ENCODE results near the gene TXNL4B. TPM values are rescaled to one million over a fixed set of nuclear protein-coding genes. Genes with fewer than 3 reads are reported as not detected.

The TXNL4B gene
- total and polyA plus RNA-seq, 4 donors = 5.0 to 11.6 (median 7.5) TPM

DNA sequence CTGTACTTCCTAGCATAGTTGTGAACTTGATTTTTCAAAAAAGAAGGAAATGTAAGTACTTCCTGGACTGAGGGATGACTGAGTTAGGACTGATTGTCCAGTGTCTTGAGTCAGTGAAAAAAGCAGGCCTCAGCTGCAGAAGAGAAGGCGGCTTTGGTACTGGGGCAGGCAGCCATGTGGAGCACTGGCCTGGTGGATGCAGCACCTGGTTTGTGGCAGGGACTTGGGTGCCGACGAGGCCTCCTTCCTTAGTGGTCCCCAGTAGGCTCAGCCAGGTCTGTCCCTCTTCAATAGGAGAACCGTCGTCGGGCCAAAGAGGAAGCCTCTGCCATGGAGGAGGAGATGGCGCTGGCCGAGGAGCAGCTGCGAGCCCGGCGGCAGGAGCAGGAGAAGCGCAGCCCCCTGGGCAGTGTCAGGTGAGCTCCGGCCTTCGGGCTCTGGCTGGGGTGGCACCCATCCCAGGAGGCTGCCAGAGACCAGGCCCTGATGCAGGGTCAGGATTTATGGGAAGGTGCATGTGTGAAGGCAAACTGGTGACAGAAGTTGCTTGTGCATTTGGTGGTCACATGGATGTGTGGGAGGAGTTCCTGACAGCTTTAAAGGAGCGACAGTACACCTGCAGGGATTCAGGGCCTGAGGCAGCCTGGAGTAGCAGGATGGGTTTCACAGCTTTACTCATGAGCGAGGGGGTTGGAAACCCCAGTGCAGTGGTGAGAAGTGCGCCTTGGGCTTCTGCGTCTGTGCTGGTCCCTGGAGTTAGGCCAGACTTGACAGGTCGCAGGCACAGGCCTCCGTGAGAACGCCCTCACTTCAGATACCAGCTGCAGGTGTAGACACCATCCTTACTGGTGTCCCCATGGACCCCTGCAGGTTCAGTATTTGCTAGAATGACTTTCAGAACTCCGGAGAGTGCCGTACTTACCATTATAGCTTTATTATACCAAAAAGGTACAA, 17.5 kb upstream of the TXNL4B start (continued):
- TF ChIP-seq, protein P1, sequence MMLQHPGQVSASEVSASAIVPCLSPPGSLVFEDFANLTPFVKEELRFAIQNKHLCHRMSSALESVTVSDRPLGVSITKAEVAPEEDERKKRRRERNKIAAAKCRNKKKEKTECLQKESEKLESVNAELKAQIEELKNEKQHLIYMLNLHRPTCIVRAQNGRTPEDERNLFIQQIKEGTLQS (IDR thresholded peaks at IDR 0.05) = no peak
- TF ChIP-seq, protein P2, sequence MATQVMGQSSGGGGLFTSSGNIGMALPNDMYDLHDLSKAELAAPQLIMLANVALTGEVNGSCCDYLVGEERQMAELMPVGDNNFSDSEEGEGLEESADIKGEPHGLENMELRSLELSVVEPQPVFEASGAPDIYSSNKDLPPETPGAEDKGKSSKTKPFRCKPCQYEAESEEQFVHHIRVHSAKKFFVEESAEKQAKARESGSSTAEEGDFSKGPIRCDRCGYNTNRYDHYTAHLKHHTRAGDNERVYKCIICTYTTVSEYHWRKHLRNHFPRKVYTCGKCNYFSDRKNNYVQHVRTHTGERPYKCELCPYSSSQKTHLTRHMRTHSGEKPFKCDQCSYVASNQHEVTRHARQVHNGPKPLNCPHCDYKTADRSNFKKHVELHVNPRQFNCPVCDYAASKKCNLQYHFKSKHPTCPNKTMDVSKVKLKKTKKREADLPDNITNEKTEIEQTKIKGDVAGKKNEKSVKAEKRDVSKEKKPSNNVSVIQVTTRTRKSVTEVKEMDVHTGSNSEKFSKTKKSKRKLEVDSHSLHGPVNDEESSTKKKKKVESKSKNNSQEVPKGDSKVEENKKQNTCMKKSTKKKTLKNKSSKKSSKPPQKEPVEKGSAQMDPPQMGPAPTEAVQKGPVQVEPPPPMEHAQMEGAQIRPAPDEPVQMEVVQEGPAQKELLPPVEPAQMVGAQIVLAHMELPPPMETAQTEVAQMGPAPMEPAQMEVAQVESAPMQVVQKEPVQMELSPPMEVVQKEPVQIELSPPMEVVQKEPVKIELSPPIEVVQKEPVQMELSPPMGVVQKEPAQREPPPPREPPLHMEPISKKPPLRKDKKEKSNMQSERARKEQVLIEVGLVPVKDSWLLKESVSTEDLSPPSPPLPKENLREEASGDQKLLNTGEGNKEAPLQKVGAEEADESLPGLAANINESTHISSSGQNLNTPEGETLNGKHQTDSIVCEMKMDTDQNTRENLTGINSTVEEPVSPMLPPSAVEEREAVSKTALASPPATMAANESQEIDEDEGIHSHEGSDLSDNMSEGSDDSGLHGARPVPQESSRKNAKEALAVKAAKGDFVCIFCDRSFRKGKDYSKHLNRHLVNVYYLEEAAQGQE (IDR thresholded peaks at IDR 0.05) = no peak

DNA sequence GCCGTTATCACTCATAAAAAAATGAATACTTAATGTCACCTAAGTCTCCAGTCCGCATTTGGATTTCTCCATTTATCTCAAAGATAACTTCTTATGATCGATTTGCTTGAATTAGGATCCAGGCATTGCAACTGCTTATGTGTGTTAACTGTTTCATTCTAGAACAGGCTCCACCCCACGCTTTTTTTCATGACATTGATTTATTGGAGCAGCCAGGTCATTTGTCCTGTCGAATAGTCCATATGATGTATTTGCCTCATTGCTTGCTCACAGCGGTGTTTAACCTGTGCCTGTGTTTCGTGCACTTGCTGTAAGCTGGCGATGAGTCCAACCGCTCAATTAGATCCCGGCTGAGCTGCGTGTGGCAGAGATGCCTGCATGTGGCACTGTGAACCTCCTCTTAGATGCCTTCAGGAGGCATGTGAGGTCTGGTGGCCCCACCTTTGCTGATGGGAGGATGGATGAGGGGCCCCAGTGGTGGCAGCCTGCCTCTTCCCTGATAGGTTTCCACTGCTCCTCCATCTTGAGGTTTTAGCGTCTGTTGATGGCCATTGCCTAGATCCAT, 16.6 kb upstream of the TXNL4B start:
- WGBS = 94% methylated on average over 12 of the region's 12 CpGs
- Histone ChIP-seq H3K27ac (ENCODE audit: low read depth in 1 of 2, low read length in 2 of 2) (no peak overlapping the region), H3K9me3 (ENCODE audit: control insufficient read depth in 4 of 4, low read length in 3 of 4) (no peaks in the 10 kb centered on the region), H3K36me3 (ENCODE audit: control insufficient read depth in 4 of 4, insufficient read depth in 3 of 4, low read depth in 1 of 4, low read length in 3 of 4) (peaks cover 30 to 87% (median 71%) of the 10 kb centered on the region in 4 donors), H3K4me3 (ENCODE audit: low read depth in 1 of 3, low read length in 3 of 3) (no peak overlapping the region), H3K9ac (ENCODE audit: low read depth in 1 of 2, low read length in 2 of 2) (no peak overlapping the region), H3K4me1 (ENCODE audit: control insufficient read depth in 4 of 4, insufficient read depth in 4 of 4, low read length in 3 of 4) (no peaks in the 10 kb centered on the region), H3K27me3 (ENCODE audit: control insufficient read depth in 4 of 4, insufficient read depth in 4 of 4, low read length in 3 of 4) (no peaks in the 10 kb centered on the region)
- TF ChIP-seq FOXA2 (IDR thresholded peaks at IDR 0.05) (no peak), HNF4A (conservative IDR thresholded peaks at IDR 0.05) (no peak), JUND (IDR thresholded peaks at IDR 0.05) (no peak), EGR1 (IDR thresholded peaks at IDR 0.05; ENCODE audit: low read depth in 2 of 2) (no peak), NR2F2 (IDR thresholded peaks at IDR 0.05) (no peak), RAD21 (IDR thresholded peaks at IDR 0.05) (no peak), HNF4G (IDR thresholded peaks at IDR 0.05) (no peak)
- TF ChIP-seq, protein P3, sequence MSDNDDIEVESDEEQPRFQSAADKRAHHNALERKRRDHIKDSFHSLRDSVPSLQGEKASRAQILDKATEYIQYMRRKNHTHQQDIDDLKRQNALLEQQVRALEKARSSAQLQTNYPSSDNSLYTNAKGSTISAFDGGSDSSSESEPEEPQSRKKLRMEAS (IDR thresholded peaks at IDR 0.05) = no peak
- no peak for DNase-seq (ENCODE audit: low spot score)

DNA sequence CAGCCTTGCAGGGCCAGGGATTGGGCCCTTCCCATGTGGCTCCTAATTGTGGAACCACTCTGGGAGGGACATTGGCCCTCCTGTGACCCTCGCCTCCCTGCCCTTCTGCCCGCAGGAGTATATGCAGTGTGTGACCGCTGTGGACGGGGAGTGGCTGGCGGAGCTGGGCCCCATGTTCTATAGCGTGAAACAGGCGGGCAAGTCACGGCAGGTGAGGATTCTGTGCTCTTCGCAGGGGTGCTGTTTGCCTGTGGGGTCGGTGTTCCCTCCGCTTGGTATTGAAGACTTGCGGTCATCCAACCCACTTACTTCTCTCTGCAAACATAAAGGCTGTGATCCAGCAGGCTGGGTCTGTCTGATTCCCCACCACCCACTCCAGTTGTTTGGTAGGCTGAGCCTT, 15.9 kb upstream of the TXNL4B start:
- H3K27ac ChIP-seq (ENCODE audit: low read depth in 1 of 2, low read length in 2 of 2) = no peak overlapping the region
- H3K9me3 ChIP-seq (ENCODE audit: control insufficient read depth in 4 of 4, low read length in 3 of 4) = no peaks in the 10 kb centered on the region
- no peaks in the 10 kb centered on the region for H3K27me3 ChIP-seq (ENCODE audit: control insufficient read depth in 4 of 4, insufficient read depth in 4 of 4, low read length in 3 of 4)
- H3K36me3 ChIP-seq (ENCODE audit: control insufficient read depth in 4 of 4, insufficient read depth in 3 of 4, low read depth in 1 of 4, low read length in 3 of 4) = peaks cover 35 to 95% (median 75%) of the 10 kb centered on the region in 4 donors
- no peak overlapping the region for H3K4me3 ChIP-seq (ENCODE audit: low read depth in 1 of 3, low read length in 3 of 3)
- WGBS = 97% methylated on average over 12 of the region's 12 CpGs
- TF ChIP-seq TAF1 (conservative IDR thresholded peaks at IDR 0.05) = no peak
- TF ChIP-seq SP1 (IDR thresholded peaks at IDR 0.05) = no peak
- no peak for TF ChIP-seq JUND (IDR thresholded peaks at IDR 0.05)
- no peak for TF ChIP-seq HNF4A (conservative IDR thresholded peaks at IDR 0.05)
- no peaks in the 10 kb centered on the region for H3K4me1 ChIP-seq (ENCODE audit: control insufficient read depth in 4 of 4, insufficient read depth in 4 of 4, low read length in 3 of 4)
- DNase-seq (ENCODE audit: low spot score) = no peak
- H3K9ac ChIP-seq (ENCODE audit: low read depth in 1 of 2, low read length in 2 of 2) = no peak overlapping the region
